Peyer's patch (tissue), 4 donors: ENCODE data around the gene DHRS3. TPM values are rescaled to one million over a fixed set of nuclear protein-coding genes. Genes with fewer than 3 reads are reported as not detected.

Experiments
- DNase-seq, 3 donors: peaks; one replicate each; pipeline ENCODE4 v3.0.0-alpha.2; 2017 to 2019
- H3K27ac ChIP-seq, 4 donors: fragments of 200-600 bp; sonication (generic); one replicate each; pipeline ENCODE4 v1.5.1; 2016 to 2019
- H3K27me3 ChIP-seq, 2 donors: fragments of 200-600 bp; sonication (generic); one replicate each; pipeline ENCODE4 v1.5.1; 2019
- H3K36me3 ChIP-seq, 3 donors: fragments of 200-600 bp; sonication (generic); one replicate each; pipeline ENCODE4 v1.5.1; 2016 to 2019
- H3K4me1 ChIP-seq, 4 donors: fragments of 200-600 bp; sonication (generic); one replicate each; pipeline ENCODE4 v1.5.1; 2016 to 2019
- H3K4me3 ChIP-seq, 4 donors: fragments of 200-600 bp; sonication (generic); 1 replicate in 3 of 4; 2 replicates in 1 of 4; pipeline ENCODE4 v1.5.1; 2016 to 2019; ENCODE audit warnings: mild to moderate bottlenecking in 1 of 4
- H3K9me3 ChIP-seq, 4 donors: fragments of 200-600 bp; sonication (generic); one replicate each; pipeline ENCODE4 v1.5.1; 2016 to 2019; ENCODE audit warnings: mild to moderate bottlenecking in 1 of 4
- POLR2A ChIP-seq, 2 donors: fragments of 450-650 bp; IDR thresholded peaks; one replicate each; pipeline ENCODE4 v1.5.1; 2017; ENCODE audit warnings: antibody characterized with exemption in 2 of 2, mild to moderate bottlenecking in 2 of 2, moderate library complexity in 2 of 2
- total RNA-seq, 4 donors: library from RNA; depleted of rRNA; stranded (reverse); fragments of >200 nt; gene quantifications; one replicate each; pipeline ENCODE4 v1.1.0, GENCODE V29; 2016
- TF ChIP-seq, protein P1 (sequence below), 6 experiments: fragments of 450-650 bp in 4 of 6; fragments of 200-600 bp in 2 of 6; sonication (generic) in 1 of 6; IDR thresholded peaks; one replicate each; pipeline ENCODE4 v1.5.1; 2017 to 2019; ENCODE audit warnings: antibody characterized with exemption in 6 of 6, mild to moderate bottlenecking in 3 of 6, moderate library complexity in 1 of 6

DHRS3 gene
- total RNA-seq, 4 donors from 2014 or later: 34.7 to 179 (median 108) TPM

DNA sequence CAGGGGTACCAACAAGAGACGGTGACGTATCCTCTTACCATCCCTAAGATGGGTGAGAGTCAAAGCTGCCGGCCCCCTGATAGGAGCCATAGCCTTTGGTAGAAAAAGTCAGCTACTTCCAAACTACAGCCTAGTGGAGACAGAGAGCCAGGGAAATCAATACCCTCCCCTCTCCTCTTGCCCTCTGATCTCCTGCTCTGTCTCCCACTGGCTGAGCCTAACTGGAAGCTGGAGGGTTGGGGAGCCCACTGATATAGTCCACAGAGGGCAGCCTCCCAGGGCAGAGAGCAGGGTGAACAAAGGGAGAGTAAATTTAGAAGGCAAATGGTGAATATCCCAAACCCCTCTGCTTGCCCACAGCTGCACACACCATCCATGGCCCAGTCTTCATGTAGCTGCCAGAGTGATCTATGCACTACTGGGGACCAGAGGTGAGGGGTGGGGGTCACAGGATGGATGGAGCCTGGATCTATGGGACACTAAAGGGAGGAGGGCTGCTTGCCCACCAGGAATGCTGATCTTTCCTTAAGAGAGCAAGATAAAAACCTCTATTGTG, 80.0 kb downstream of the DHRS3 start:
- Histone ChIP-seq H3K27me3 (no peaks in the 10 kb centered on the region), H3K9me3 (no peaks in the 10 kb centered on the region), H3K36me3 (no peaks in the 10 kb centered on the region), H3K27ac (no peak overlapping the region), H3K4me3 (no peak overlapping the region), H3K4me1 (peaks cover 0 to 11% (median 0%) of the 10 kb centered on the region in 4 donors)
- peak in 1 of 3 donors; percentile 25 for DNase-seq
- TF ChIP-seq POLR2A (IDR thresholded peaks at IDR 0.05): no peak

DNA sequence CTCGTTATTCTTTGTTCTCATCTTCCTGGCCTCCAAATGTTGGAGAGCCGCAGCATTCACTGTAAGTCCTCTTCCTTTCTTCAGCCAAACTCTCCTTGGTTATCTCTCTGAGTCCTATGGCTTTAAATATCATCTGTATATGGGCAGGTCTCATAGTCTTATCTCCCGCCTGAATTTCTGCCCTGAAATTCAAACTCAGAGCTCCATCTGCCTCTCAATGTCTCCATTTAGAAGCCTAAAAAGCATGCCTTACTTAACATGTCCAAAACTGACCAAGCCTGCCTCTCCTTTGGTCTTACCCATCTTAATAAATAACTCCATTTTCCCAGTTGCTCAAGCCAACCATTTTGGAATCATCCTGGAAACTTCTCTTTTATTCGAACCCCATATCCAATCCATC, 80.7 kb downstream of the DHRS3 start:
- TF ChIP-seq, protein P1, sequence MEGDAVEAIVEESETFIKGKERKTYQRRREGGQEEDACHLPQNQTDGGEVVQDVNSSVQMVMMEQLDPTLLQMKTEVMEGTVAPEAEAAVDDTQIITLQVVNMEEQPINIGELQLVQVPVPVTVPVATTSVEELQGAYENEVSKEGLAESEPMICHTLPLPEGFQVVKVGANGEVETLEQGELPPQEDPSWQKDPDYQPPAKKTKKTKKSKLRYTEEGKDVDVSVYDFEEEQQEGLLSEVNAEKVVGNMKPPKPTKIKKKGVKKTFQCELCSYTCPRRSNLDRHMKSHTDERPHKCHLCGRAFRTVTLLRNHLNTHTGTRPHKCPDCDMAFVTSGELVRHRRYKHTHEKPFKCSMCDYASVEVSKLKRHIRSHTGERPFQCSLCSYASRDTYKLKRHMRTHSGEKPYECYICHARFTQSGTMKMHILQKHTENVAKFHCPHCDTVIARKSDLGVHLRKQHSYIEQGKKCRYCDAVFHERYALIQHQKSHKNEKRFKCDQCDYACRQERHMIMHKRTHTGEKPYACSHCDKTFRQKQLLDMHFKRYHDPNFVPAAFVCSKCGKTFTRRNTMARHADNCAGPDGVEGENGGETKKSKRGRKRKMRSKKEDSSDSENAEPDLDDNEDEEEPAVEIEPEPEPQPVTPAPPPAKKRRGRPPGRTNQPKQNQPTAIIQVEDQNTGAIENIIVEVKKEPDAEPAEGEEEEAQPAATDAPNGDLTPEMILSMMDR (IDR thresholded peaks at IDR 0.05): no peak
- no peak for TF ChIP-seq POLR2A (IDR thresholded peaks at IDR 0.05)
- Histone ChIP-seq H3K4me1 (peaks cover 0 to 11% (median 0%) of the 10 kb centered on the region in 4 donors), H3K4me3 (no peak overlapping the region), H3K27ac (no peak overlapping the region), H3K9me3 (no peaks in the 10 kb centered on the region), H3K27me3 (no peaks in the 10 kb centered on the region), H3K36me3 (no peaks in the 10 kb centered on the region)
- no peak for DNase-seq

DNA sequence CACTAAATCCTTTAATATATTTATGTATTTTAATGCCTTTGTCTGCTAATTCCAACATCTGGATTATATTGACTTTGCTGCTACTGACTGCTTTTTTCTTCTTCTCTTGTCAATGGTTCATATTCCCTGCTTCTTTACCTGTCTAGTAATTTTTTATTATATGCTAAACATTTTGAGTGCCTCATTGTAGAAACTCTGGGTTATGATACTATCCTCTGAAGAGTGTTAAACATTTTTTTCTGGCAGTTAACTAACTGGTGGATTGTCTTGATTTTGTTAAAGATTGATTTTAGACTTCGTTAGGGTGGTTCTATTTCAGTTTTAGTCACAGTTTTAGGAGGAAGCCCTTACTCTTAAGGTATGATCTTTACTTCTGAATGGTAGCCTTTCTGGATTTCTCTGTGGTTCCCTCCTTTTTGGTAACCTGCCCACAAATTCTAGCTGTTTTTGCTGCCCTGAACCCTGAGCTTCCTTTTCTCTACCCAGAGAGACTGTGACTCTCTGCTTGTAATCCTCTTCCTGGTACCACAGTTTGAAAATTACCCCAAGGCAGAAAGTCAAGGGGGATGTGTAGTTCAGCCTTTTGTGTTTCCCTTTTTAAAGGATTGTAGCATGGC, 81.9 kb downstream of the DHRS3 start:
- no peaks in the 10 kb centered on the region for H3K27me3 ChIP-seq
- no peaks in the 10 kb centered on the region for H3K36me3 ChIP-seq
- no peak overlapping the region for H3K27ac ChIP-seq

GRCh38 chr1:12532405-12533315, 85.3 kb downstream of the DHRS3 start:
- Histone ChIP-seq H3K4me1 (peaks cover 0 to 21% (median 0%) of the 10 kb centered on the region in 4 donors), H3K27ac (no peak overlapping the region), H3K36me3 (no peaks in the 10 kb centered on the region), H3K4me3 (no peak overlapping the region), H3K9me3 (no peaks in the 10 kb centered on the region), H3K27me3 (no peaks in the 10 kb centered on the region)
- DNase-seq: peak in 1 of 3 donors; percentile 28
- TF ChIP-seq POLR2A (IDR thresholded peaks at IDR 0.05): no peak
- TF ChIP-seq, protein P1 (IDR thresholded peaks at IDR 0.05): no peak

More for the DNA sequence above, 81.9 kb downstream of the DHRS3 start:
- TF ChIP-seq, protein P1 (IDR thresholded peaks at IDR 0.05): no peak
- TF ChIP-seq POLR2A (IDR thresholded peaks at IDR 0.05): no peak
- H3K9me3 ChIP-seq: no peaks in the 10 kb centered on the region
- H3K4me3 ChIP-seq: no peak overlapping the region
- H3K4me1 ChIP-seq: peaks cover 0 to 9% (median 0%) of the 10 kb centered on the region in 4 donors
- no peak for DNase-seq

GRCh38 chr1:12531179-12531499, 86.9 kb downstream of the DHRS3 start:
- no peak overlapping the region for H3K27ac ChIP-seq

More at GRCh38 chr1:12531179-12531499, 86.9 kb downstream of the DHRS3 start:
- TF ChIP-seq, protein P1 (IDR thresholded peaks at IDR 0.05): no peak
- no peak for TF ChIP-seq POLR2A (IDR thresholded peaks at IDR 0.05)
- Histone ChIP-seq H3K9me3 (no peaks in the 10 kb centered on the region), H3K36me3 (no peaks in the 10 kb centered on the region), H3K27me3 (no peaks in the 10 kb centered on the region), H3K4me1 (peaks cover 0 to 31% (median 0%) of the 10 kb centered on the region in 4 donors), H3K4me3 (no peak overlapping the region)
- no peak for DNase-seq
